Nephron progenitor cell (in vitro differentiated cells): Measurements from ENCODE around the gene RARG.

ENCODE experiments used
- DNase-seq: peaks from one replicate; pipeline ENCODE4 v3.0.0; 2021
- H3K27ac Mint-ChIP-seq: 2 replicates; pipeline ENCODE4 v1.8.0; 2021; ENCODE audit warnings: mild to moderate bottlenecking, moderate library complexity, mixed read lengths
- H3K27me3 Mint-ChIP-seq: 2 replicates; pipeline ENCODE4 v1.8.0; 2021; ENCODE audit warnings: mild to moderate bottlenecking, low read depth, mixed read lengths; ENCODE audit not compliant: poor library complexity
- H3K36me3 Mint-ChIP-seq: 2 replicates; pipeline ENCODE4 v1.8.0; 2021; ENCODE audit warnings: low read depth, mixed read lengths
- H3K4me1 Mint-ChIP-seq: 2 replicates; pipeline ENCODE4 v1.8.0; 2021; ENCODE audit warnings: mixed read lengths
- H3K4me3 Mint-ChIP-seq: 2 replicates; pipeline ENCODE4 v1.8.0; 2021; ENCODE audit warnings: mild to moderate bottlenecking, moderate library complexity, mixed read lengths
- H3K9me3 Mint-ChIP-seq: 2 replicates; pipeline ENCODE4 v1.8.0; 2021; ENCODE audit warnings: mild to moderate bottlenecking, moderate library complexity, mixed read lengths
- CTCF ChIP-seq: fragments of 200-600 bp; sonication (generic); IDR thresholded peaks from 2 replicates; pipeline ENCODE4 v1.5.0; 2021; ENCODE audit warnings: antibody characterized with exemption

Gene RARG

GRCh38 chr12:53220694-53221202 is 11.3 kb downstream of the RARG start:
- Mint-ChIP-seq H3K4me1 (peaks cover 81% of the 10 kb centered on the region), H3K36me3 (no peaks in the 10 kb centered on the region), H3K27ac (peak overlapping the region; percentile 94), H3K27me3 (no peaks in the 10 kb centered on the region), H3K4me3 (peak overlapping the region; percentile 92), H3K9me3 (no peaks in the 10 kb centered on the region)
- peak; percentile 94 for DNase-seq
- TF ChIP-seq CTCF: no peak

- Mint-ChIP-seq H3K36me3 (no peaks in the 10 kb centered on the region), H3K27me3 (no peaks in the 10 kb centered on the region), H3K4me1 (peaks cover 81% of the 10 kb centered on the region), H3K27ac (peak overlapping the region; percentile 25), H3K4me3 (peak overlapping the region; percentile 95), H3K9me3 (no peaks in the 10 kb centered on the region)
- DNase-seq: peak; percentile 69
- TF ChIP-seq CTCF: no peak
Measured at GRCh38 chr12:53219956-53220693, 11.9 kb downstream of the RARG start.

- Mint-ChIP-seq H3K27me3 (no peaks in the 10 kb centered on the region), H3K27ac (peak overlapping the region; percentile 43), H3K4me3 (peak overlapping the region; percentile 95), H3K36me3 (peaks cover 3% of the 10 kb centered on the region), H3K9me3 (no peaks in the 10 kb centered on the region), H3K4me1 (peaks cover 79% of the 10 kb centered on the region)
- TF ChIP-seq CTCF: no peak
- no peak for DNase-seq
Measured at GRCh38 chr12:53219292-53219955, 12.6 kb downstream of the RARG start.

GRCh38 chr12:53218551-53219291 is 13.3 kb downstream of the RARG start:
- no peaks in the 10 kb centered on the region for H3K27me3 Mint-ChIP-seq
- peaks cover 5% of the 10 kb centered on the region for H3K36me3 Mint-ChIP-seq
- H3K9me3 Mint-ChIP-seq: no peaks in the 10 kb centered on the region
- no peak for TF ChIP-seq CTCF
- DNase-seq: no peak
- H3K4me1 Mint-ChIP-seq: peaks cover 74% of the 10 kb centered on the region
- no peak overlapping the region for H3K27ac Mint-ChIP-seq
- H3K4me3 Mint-ChIP-seq: peak overlapping the region; percentile 95

GRCh38 chr12:53217931-53218307 is 14.1 kb downstream of the RARG start:
- peak overlapping the region; percentile 91 for H3K27ac Mint-ChIP-seq
- TF ChIP-seq CTCF: no peak
- H3K9me3 Mint-ChIP-seq: no peaks in the 10 kb centered on the region
- no peaks in the 10 kb centered on the region for H3K27me3 Mint-ChIP-seq
- peak overlapping the region; percentile 77 for H3K4me3 Mint-ChIP-seq
- no peak for DNase-seq
- H3K36me3 Mint-ChIP-seq: peaks cover 5% of the 10 kb centered on the region
- H3K4me1 Mint-ChIP-seq: peaks cover 71% of the 10 kb centered on the region
